Left ventricle myocardium inferior (tissue), 1 donor: ENCODE measurements around the gene MBD2. TPM values are rescaled to one million over a fixed set of nuclear protein-coding genes. Genes with fewer than 3 reads are reported as not detected.
"Not testable (repeated sequence)": the region's sequence is repeated elsewhere in the genome, so short reads cannot be mapped to it uniquely, and the experiment has no call there.

Experiments used
- DNase-seq: peaks from one replicate; pipeline ENCODE4 v3.0.0-alpha.2; 2020
- H3K27ac ChIP-seq: fragments of 200-600 bp; replicated peaks from 2 replicates; pipeline ENCODE4 v1.8.0; 2021
- H3K27me3 ChIP-seq: fragments of 200-600 bp; 2 replicates; pipeline ENCODE4 v1.8.0; 2021; ENCODE audit warnings: low read depth
- H3K36me3 ChIP-seq: fragments of 200-600 bp; 2 replicates; pipeline ENCODE4 v1.8.0; 2021
- H3K4me1 ChIP-seq: fragments of 200-600 bp; 2 replicates; pipeline ENCODE4 v1.8.0; 2021
- H3K4me3 ChIP-seq: fragments of 200-600 bp; 2 replicates; pipeline ENCODE4 v1.8.0; 2021; ENCODE audit warnings: mild to moderate bottlenecking, moderate library complexity
- H3K9me3 ChIP-seq: fragments of 200-600 bp; replicated peaks from 2 replicates; pipeline ENCODE4 v1.8.0; 2021
- CTCF ChIP-seq: fragments of 200-600 bp; IDR thresholded peaks from 2 replicates; pipeline ENCODE4 v1.8.0; 2021; ENCODE audit warnings: antibody characterized with exemption, mild to moderate bottlenecking, borderline replicate concordance
- intact Hi-C: fragments of 100-400 bp; cut with micrococcal nuclease; formaldehyde crosslinking; loops from one replicate; pipeline ENCODE4 v1.11.0; 2022
- total RNA-seq: library from RNA; stranded (reverse); fragmentation: NEBNext Ultra II Directional; extraction: Animal tissue kit (Norgen Biotek cat#: 25700); gene quantifications from one replicate; pipeline ENCODE4 v1.2.1, GENCODE V29; 2021
- donor health status: DM: no; HTN: yes; CAD: no; lungs with severe emphysema.

MBD2 gene
- total RNA-seq, 1 donor from 2014 or later = 43.7 TPM

GRCh38 chr18:54215069-54215468 is 9.4 kb downstream of the MBD2 start:
- no peaks in the 10 kb centered on the region for H3K9me3 ChIP-seq
- no peak for TF ChIP-seq CTCF
- H3K4me3 ChIP-seq = no peak overlapping the region
- DNase-seq = no peak
- H3K36me3 ChIP-seq = no peaks in the 10 kb centered on the region
- H3K27me3 ChIP-seq = no peaks in the 10 kb centered on the region
- no peak overlapping the region for H3K27ac ChIP-seq
- peaks cover 61% of the 10 kb centered on the region for H3K4me1 ChIP-seq
- intact Hi-C loops = no loop called here

DNA sequence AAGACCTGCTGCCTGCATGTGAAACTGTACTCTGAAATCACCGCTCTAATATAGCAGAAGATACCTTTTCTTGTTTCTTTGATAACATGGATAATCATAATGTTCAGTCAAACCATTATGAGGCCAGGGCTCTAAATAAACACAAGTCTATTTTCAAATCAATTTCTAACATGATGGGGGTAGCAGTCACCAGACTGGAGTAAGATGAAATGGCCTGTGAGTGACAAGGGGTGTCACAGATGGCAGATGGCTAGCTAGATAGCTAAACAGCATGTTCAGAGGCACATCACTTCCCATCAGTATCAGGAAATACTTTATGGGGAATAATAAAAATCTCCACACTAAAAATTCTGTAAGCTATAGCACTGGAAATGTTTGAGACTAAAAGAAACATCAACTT is 14.0 kb downstream of the MBD2 start:
- Histone ChIP-seq H3K27me3 (no peaks in the 10 kb centered on the region), H3K36me3 (no peaks in the 10 kb centered on the region), H3K4me1 (peaks cover 57% of the 10 kb centered on the region), H3K27ac (no peak overlapping the region), H3K4me3 (no peak overlapping the region), H3K9me3 (no peaks in the 10 kb centered on the region)
- no peak for TF ChIP-seq CTCF
- intact Hi-C loops = no loop called here
- DNase-seq = no peak

GRCh38 chr18:54209471-54210180 is 14.8 kb downstream of the MBD2 start:
- H3K9me3 ChIP-seq = no peaks in the 10 kb centered on the region
- H3K27ac ChIP-seq = no peak overlapping the region
- intact Hi-C loops = no loop called here
- H3K36me3 ChIP-seq = no peaks in the 10 kb centered on the region
- TF ChIP-seq CTCF = no peak
- no peak overlapping the region for H3K4me3 ChIP-seq
- no peaks in the 10 kb centered on the region for H3K27me3 ChIP-seq
- no peak for DNase-seq
- peaks cover 57% of the 10 kb centered on the region for H3K4me1 ChIP-seq

GRCh38 chr18:54206447-54206846 is 18.0 kb downstream of the MBD2 start:
- H3K9me3 ChIP-seq = no peaks in the 10 kb centered on the region
- no peak overlapping the region for H3K4me3 ChIP-seq
- TF ChIP-seq CTCF = no peak
- H3K36me3 ChIP-seq = peaks cover 24% of the 10 kb centered on the region
- H3K4me1 ChIP-seq = peaks cover 49% of the 10 kb centered on the region
- no peaks in the 10 kb centered on the region for H3K27me3 ChIP-seq
- H3K27ac ChIP-seq = no peak overlapping the region
- intact Hi-C loops = no loop called here
- DNase-seq = no peak

- H3K9me3 ChIP-seq = no peaks in the 10 kb centered on the region
- intact Hi-C loops = no loop called here
- no peaks in the 10 kb centered on the region for H3K27me3 ChIP-seq
- no peak overlapping the region for H3K4me3 ChIP-seq
- peaks cover 29% of the 10 kb centered on the region for H3K36me3 ChIP-seq
- TF ChIP-seq CTCF = no peak
- peaks cover 48% of the 10 kb centered on the region for H3K4me1 ChIP-seq
- no peak for DNase-seq
- H3K27ac ChIP-seq = no peak overlapping the region
Observed at GRCh38 chr18:54205959-54206358, 18.5 kb downstream of the MBD2 start.

GRCh38 chr18:54205448-54205847 is 19.0 kb downstream of the MBD2 start:
- intact Hi-C loops, H3K27ac ChIP-seq, H3K4me3 ChIP-seq, H3K9me3 ChIP-seq, DNase-seq, H3K27me3 ChIP-seq: not testable (repeated sequence)
- Histone ChIP-seq H3K4me1 (peaks cover 46% of the 10 kb centered on the region), H3K36me3 (peaks cover 30% of the 10 kb centered on the region)
